DND-41 (cell line): ENCODE results near the gene CRYZ.

ENCODE experiments used
- CTCF ChIP-seq: IDR thresholded peaks from 2 replicates; pipeline ENCODE4 v1.5.1; 2012; ENCODE audit warnings: borderline replicate concordance, low read length, moderate library complexity, mild to moderate bottlenecking; ENCODE audit not compliant: poor library complexity, severe bottlenecking; ENCODE audit errors: extremely low read depth
- EZH2 ChIP-seq: IDR thresholded peaks from 3 replicates; pipeline ENCODE4 v1.6.1; 2012; ENCODE audit warnings: borderline replicate concordance, low read depth, mild to moderate bottlenecking, moderate library complexity, low read length, inconsistent platforms; ENCODE audit not compliant: severe bottlenecking

GRCh38 chr1:74699331-74699730 lies 33.5 kb downstream of the CRYZ start:
- TF ChIP-seq CTCF: no peak
- TF ChIP-seq EZH2: no peak
